NCI-H526 treated with DMSO at 0.1 percent for 48 hours (cell line): ENCODE measurements around the gene DNAJA1.
"Not testable (repeated sequence)": the region's sequence is repeated elsewhere in the genome, so short reads cannot be mapped to it uniquely, and the experiment has no call there.

ENCODE experiments used
- DNase-seq: peaks from one replicate; lab custom pipeline; 2025; lab: John Stamatoyannopoulos, UW

The DNAJA1 gene

DNA sequence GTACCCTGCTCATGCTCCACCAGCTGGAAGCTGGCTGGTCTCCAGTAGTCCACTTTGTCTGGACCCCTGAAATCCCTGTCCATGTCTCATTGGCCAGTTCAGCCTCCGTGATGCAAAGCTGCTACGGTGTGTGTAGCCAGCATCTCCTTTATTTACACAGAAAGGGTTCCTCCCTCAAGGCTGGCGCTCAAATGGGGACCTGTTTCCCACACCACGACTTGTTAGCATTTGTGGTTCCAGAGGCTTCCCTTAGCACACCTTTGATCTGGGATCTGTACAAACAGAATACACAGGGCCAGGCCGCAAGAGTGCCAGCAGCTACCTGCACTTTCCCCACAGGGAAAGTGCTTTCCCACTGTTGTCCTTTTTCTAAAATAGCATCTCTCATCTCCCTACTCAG lies 57.1 kb downstream of the DNAJA1 start:
- DNase-seq = no peak

DNA sequence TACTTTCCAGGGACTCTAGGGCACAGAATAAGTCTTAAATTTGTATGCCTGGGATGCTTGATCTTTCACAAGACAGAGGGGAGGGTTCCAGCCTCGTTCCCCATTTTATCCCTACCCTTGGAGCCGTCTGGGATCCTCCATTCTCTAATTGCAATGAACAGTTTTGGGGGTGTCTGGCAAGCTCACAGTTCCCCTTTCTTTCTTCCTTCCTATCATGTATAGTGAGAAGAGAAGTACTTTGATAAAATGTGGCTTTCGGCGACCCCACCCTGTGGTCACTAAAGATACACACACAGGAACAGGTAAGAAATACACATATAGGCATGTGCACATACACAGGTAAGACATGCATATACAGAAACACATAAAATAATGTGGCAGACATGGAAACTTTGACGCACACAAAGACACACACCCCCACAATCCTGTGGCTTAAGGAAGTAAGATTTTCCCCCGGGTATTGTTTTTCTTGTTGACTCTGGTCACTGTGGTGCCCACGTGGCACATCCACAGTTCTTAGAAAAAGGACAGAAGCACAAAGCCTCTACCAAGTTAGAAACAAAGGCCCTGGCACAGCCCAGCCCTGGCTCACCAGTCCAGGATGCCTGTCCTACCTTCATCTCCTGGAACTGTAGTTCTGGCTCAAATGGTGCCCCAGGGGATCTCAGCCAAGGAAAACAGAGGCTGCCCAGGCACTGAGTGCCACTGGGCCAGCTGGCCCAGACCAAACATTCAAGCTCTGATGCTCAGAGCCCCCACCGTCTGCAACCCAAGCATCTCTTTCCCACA lies 57.7 kb downstream of the DNAJA1 start:
- DNase-seq = no peak

DNA sequence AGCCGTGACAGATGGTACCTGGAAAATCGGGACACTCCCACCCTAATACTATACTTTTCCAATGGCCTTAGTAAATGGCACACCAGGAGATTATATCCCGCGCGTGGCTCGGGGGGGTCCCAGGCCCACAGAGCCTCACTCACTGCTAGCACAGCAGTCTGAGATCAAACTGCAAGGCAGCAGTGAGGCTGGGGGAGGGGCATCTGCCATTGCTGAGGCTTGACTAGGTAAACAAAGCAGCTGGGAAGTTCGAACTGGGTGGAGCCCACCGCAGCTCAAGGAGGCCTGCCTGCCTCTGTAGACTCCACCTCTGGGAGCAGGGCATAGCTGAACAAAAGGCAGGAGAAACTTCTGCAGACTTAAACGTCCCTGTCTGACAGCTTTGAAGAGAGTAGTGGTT lies 60.6 kb downstream of the DNAJA1 start:
- not testable (repeated sequence) for DNase-seq
